Tibial nerve (tissue), 4 donors: ENCODE data around the gene MOAP1. TPM values are rescaled to one million over a fixed set of nuclear protein-coding genes. Genes with fewer than 3 reads are reported as not detected.
A peak's percentile ranks its signal among the peaks of the same experiment; 100 is the strongest.
"Not testable (repeated sequence)": the region's sequence is repeated elsewhere in the genome, so short reads cannot be mapped to it uniquely, and the experiment has no call there.

Experiments
- DNase-seq, 2 donors: peaks; one replicate each; pipeline ENCODE4 v3.0.0-alpha.2; 2019; ENCODE audit warnings: low spot score in 2 of 2
- H3K27ac ChIP-seq, 4 donors: fragments of 200-600 bp; sonication (generic) in 3 of 4; one replicate each; pipeline ENCODE4 v1.5.1; 2017 to 2019; ENCODE audit warnings: mild to moderate bottlenecking in 1 of 4
- H3K27me3 ChIP-seq, 2 donors: fragments of 200-600 bp; sonication (generic) in 1 of 2; one replicate each; pipeline versions ENCODE4 v1.5.1 to v1.6.0; 2017 to 2019
- H3K36me3 ChIP-seq, 3 donors: fragments of 200-600 bp; sonication (generic); one replicate each; pipeline ENCODE4 v1.5.1; 2018 to 2019
- H3K4me1 ChIP-seq, 4 donors: fragments of 200-600 bp; sonication (generic) in 3 of 4; one replicate each; pipeline ENCODE4 v1.5.1; 2017 to 2019
- H3K4me3 ChIP-seq, 4 donors: fragments of 200-600 bp; sonication (generic) in 3 of 4; one replicate each; pipeline ENCODE4 v1.5.1; 2017 to 2019; ENCODE audit warnings: mild to moderate bottlenecking in 1 of 4, moderate library complexity in 1 of 4
- H3K9me3 ChIP-seq, 4 donors: fragments of 200-600 bp; sonication (generic) in 3 of 4; one replicate each; pipeline ENCODE4 v1.5.1; 2017 to 2019
- CTCF ChIP-seq, 5 experiments: fragments of 200-600 bp in 3 of 5; fragments of 450-650 bp in 2 of 5; sonication (generic) in 3 of 5; IDR thresholded peaks; one replicate each; pipeline ENCODE4 v1.5.1; 2016 to 2019; ENCODE audit warnings: antibody characterized with exemption in 5 of 5, mild to moderate bottlenecking in 3 of 5, moderate library complexity in 2 of 5
- EP300 ChIP-seq, 2 donors: sonication (generic); formaldehyde crosslinking; IDR thresholded peaks; one replicate each; pipeline ENCODE4 v1.6.1; 2017; ENCODE audit warnings: antibody characterized with exemption in 2 of 2, mild to moderate bottlenecking in 1 of 2
- POLR2A ChIP-seq, 2 donors: fragments of 450-650 bp; IDR thresholded peaks; one replicate each; pipeline ENCODE4 v1.6.1; 2017; ENCODE audit warnings: antibody characterized with exemption in 2 of 2, mild to moderate bottlenecking in 2 of 2, moderate library complexity in 2 of 2
- WGBS, 2 donors: methylation state at CpG; one replicate each; pipeline ENCODE4 v1.1.5; 2018; 5-methylcytosine and 5-hydroxymethylcytosine counted together
- total RNA-seq, 4 donors: library from RNA; depleted of rRNA; stranded (reverse); fragments of >200 nt; gene quantifications; one replicate each; pipeline ENCODE4 v1.1.0, GENCODE V29; 2016

The MOAP1 gene
- total RNA-seq, 4 donors from 2014 or later = 21.8 to 29.3 (median 23.4) TPM

- H3K27ac ChIP-seq = peak overlapping the region; percentile 69 to 98 (median 94)
- peak overlapping the region; percentile 72 to 98 (median 86) for H3K4me3 ChIP-seq
- H3K9me3 ChIP-seq = no peaks in the 10 kb centered on the region
- TF ChIP-seq EP300 (IDR thresholded peaks at IDR 0.05) (no peak), CTCF (IDR thresholded peaks at IDR 0.05) (no peak)
- WGBS, 2 donors = 0 to 1% methylated on average over 9 to 10 of the region's 10 CpGs
- no peak for DNase-seq
- peaks cover 0 to 34% (median 19%) of the 10 kb centered on the region in 4 donors for H3K4me1 ChIP-seq
- peaks cover 0 to 43% (median 6%) of the 10 kb centered on the region in 3 donors for H3K36me3 ChIP-seq
- no peaks in the 10 kb centered on the region for H3K27me3 ChIP-seq
Observed at GRCh38 chr14:93185349-93185720, 638 bp upstream of the MOAP1 start.

- no peak for TF ChIP-seq EP300 (IDR thresholded peaks at IDR 0.05)
- Histone ChIP-seq H3K27ac (peak overlapping the region; percentile 69 to 98 (median 96)), H3K4me1 (peaks cover 0 to 34% (median 19%) of the 10 kb centered on the region in 4 donors), H3K9me3 (no peaks in the 10 kb centered on the region), H3K36me3 (peaks cover 0 to 35% (median 6%) of the 10 kb centered on the region in 3 donors), H3K27me3 (no peaks in the 10 kb centered on the region), H3K4me3 (peak overlapping the region; percentile 72 to 98 (median 89))
- 36 to 41% methylated on average over 17 of the region's 17 CpGs for WGBS, 2 donors
- no peak for DNase-seq
Observed at GRCh38 chr14:93183596-93184317, 940 bp downstream of the MOAP1 start.

- H3K27me3 ChIP-seq = no peaks in the 10 kb centered on the region
- no peak for DNase-seq
- H3K27ac ChIP-seq = no peak overlapping the region
- WGBS, 2 donors = 72 to 76% methylated on average over 6 of the region's 6 CpGs
- H3K36me3 ChIP-seq = no peaks in the 10 kb centered on the region
- H3K4me3 ChIP-seq = no peak overlapping the region
- peaks cover 0 to 6% (median 0%) of the 10 kb centered on the region in 4 donors for H3K4me1 ChIP-seq
- TF ChIP-seq CTCF (IDR thresholded peaks at IDR 0.05) (no peak), EP300 (IDR thresholded peaks at IDR 0.05) (no peak), POLR2A (IDR thresholded peaks at IDR 0.05) (no peak)
- H3K9me3 ChIP-seq = no peaks in the 10 kb centered on the region
Observed at GRCh38 chr14:93175492-93175891, 9.2 kb downstream of the MOAP1 start.

GRCh38 chr14:93174731-93175130 is 10.0 kb downstream of the MOAP1 start:
- H3K4me3 ChIP-seq, H3K27me3 ChIP-seq, H3K27ac ChIP-seq, H3K36me3 ChIP-seq, DNase-seq, H3K9me3 ChIP-seq, H3K4me1 ChIP-seq: not testable (repeated sequence)
- WGBS, 2 donors = 77 to 87% methylated on average over 5 of the region's 5 CpGs

GRCh38 chr14:93173943-93174395 is 10.7 kb downstream of the MOAP1 start:
- 31 to 41% methylated on average over 10 of the region's 10 CpGs for WGBS, 2 donors
- no peaks in the 10 kb centered on the region for H3K36me3 ChIP-seq
- H3K4me3 ChIP-seq = no peak overlapping the region
- no peak overlapping the region for H3K27ac ChIP-seq
- no peaks in the 10 kb centered on the region for H3K9me3 ChIP-seq
- TF ChIP-seq POLR2A (IDR thresholded peaks at IDR 0.05) (no peak), CTCF (IDR thresholded peaks at IDR 0.05) (no peak), EP300 (IDR thresholded peaks at IDR 0.05) (no peak)
- peaks cover 0 to 6% (median 0%) of the 10 kb centered on the region in 4 donors for H3K4me1 ChIP-seq
- H3K27me3 ChIP-seq = no peaks in the 10 kb centered on the region
- no peak for DNase-seq

GRCh38 chr14:93171376-93171775 is 13.3 kb downstream of the MOAP1 start:
- H3K36me3 ChIP-seq = no peaks in the 10 kb centered on the region
- H3K27me3 ChIP-seq = no peaks in the 10 kb centered on the region
- TF ChIP-seq CTCF (IDR thresholded peaks at IDR 0.05) (no peak), POLR2A (IDR thresholded peaks at IDR 0.05) (no peak), EP300 (IDR thresholded peaks at IDR 0.05) (no peak)
- no peak for DNase-seq
- H3K9me3 ChIP-seq = no peaks in the 10 kb centered on the region
- no peak overlapping the region for H3K27ac ChIP-seq
- 86 to 88% methylated on average over 4 of the region's 4 CpGs for WGBS, 2 donors
- H3K4me3 ChIP-seq = no peak overlapping the region
- H3K4me1 ChIP-seq = no peaks in the 10 kb centered on the region

GRCh38 chr14:93170141-93170540 is 14.6 kb downstream of the MOAP1 start:
- not testable (repeated sequence) for DNase-seq, H3K27me3 ChIP-seq, H3K27ac ChIP-seq, H3K4me3 ChIP-seq, H3K4me1 ChIP-seq, H3K36me3 ChIP-seq, H3K9me3 ChIP-seq
- 96 to 97% methylated on average over 8 to 17 of the region's 20 CpGs for WGBS, 2 donors

GRCh38 chr14:93169619-93170018 is 15.1 kb downstream of the MOAP1 start:
- H3K4me1 ChIP-seq, H3K36me3 ChIP-seq, H3K27me3 ChIP-seq, H3K4me3 ChIP-seq, DNase-seq, H3K9me3 ChIP-seq, H3K27ac ChIP-seq: not testable (repeated sequence)
- WGBS, 2 donors = 63 to 66% methylated on average over 6 of the region's 6 CpGs

GRCh38 chr14:93168610-93169009 is 16.1 kb downstream of the MOAP1 start:
- not testable (repeated sequence) for H3K4me3 ChIP-seq, H3K27me3 ChIP-seq, H3K27ac ChIP-seq, H3K36me3 ChIP-seq, H3K4me1 ChIP-seq, H3K9me3 ChIP-seq, DNase-seq
- 84 to 85% methylated on average over 9 of the region's 9 CpGs for WGBS, 2 donors
